H1 (cell line): ENCODE results near the gene CIB4.

Experiments used
- ATF2 ChIP-seq: IDR thresholded peaks from 2 replicates; pipeline ENCODE4 v1.6.1; 2012; ENCODE audit warnings: low read length, inconsistent platforms
- CTCF ChIP-seq, 3 experiments: IDR thresholded peaks; 1 replicate in 2 of 3; 2 replicates in 1 of 3; pipeline versions ENCODE4 v1.5.1 to v1.6.1; 2011; ENCODE audit warnings: low read length in 3 of 3, mild to moderate bottlenecking in 3 of 3, inconsistent platforms in 2 of 3, low read depth in 1 of 3, moderate library complexity in 1 of 3; ENCODE audit not compliant: insufficient read depth in 1 of 3; ENCODE audit errors: control extremely low read depth in 1 of 3
- EZH2 ChIP-seq: fragments of 200-600 bp; sonication (generic); IDR thresholded peaks from 2 replicates; pipeline ENCODE4 v1.7.1; 2012; ENCODE audit warnings: low read depth, mild to moderate bottlenecking, moderate library complexity, low read length, inconsistent platforms; ENCODE audit not compliant: severe bottlenecking
- HDAC2 ChIP-seq, 2 experiments: fragments of 300-600 bp in 1 of 2; sonication (generic) in 1 of 2; IDR thresholded peaks; 2 replicates each; pipeline ENCODE4 v1.6.1; 2011 to 2012; ENCODE audit warnings: low read depth in 2 of 2, low read length in 2 of 2, mild to moderate bottlenecking in 2 of 2, moderate library complexity in 2 of 2, borderline replicate concordance in 1 of 2, inconsistent platforms in 1 of 2
- NANOG ChIP-seq: IDR thresholded peaks from 2 replicates; pipeline ENCODE4 v1.6.1; 2011; ENCODE audit warnings: low read length, low read depth, mild to moderate bottlenecking, inconsistent platforms; ENCODE audit not compliant: insufficient read depth, poor library complexity, severe bottlenecking
- NRF1 ChIP-seq: IDR thresholded peaks from 2 replicates; pipeline ENCODE4 v1.6.1; 2011; ENCODE audit warnings: mild to moderate bottlenecking, low read depth, low read length, improper control_type of control experiment
- POLR2A ChIP-seq, 2 experiments: IDR thresholded peaks; 1 replicate in 1 of 2; 2 replicates in 1 of 2; pipeline ENCODE4 v1.6.1; 2011; ENCODE audit warnings: low read depth in 2 of 2, low read length in 2 of 2, mild to moderate bottlenecking in 2 of 2; ENCODE audit errors: control extremely low read depth in 1 of 2
- RXRA ChIP-seq: IDR thresholded peaks from 2 replicates; pipeline ENCODE4 v1.6.1; 2011; ENCODE audit warnings: low read depth, mild to moderate bottlenecking, low read length, moderate library complexity; ENCODE audit not compliant: insufficient read depth
- SIRT6 ChIP-seq: IDR thresholded peaks from one replicate; pipeline ENCODE4 v1.7.1; 2012; ENCODE audit warnings: low read length, inconsistent platforms
- SRF ChIP-seq: IDR thresholded peaks from 2 replicates; pipeline ENCODE4 v1.6.1; 2011; ENCODE audit warnings: mild to moderate bottlenecking, low read depth, low read length, moderate library complexity
- SUZ12 ChIP-seq: fragments of 200-600 bp; sonication (generic); IDR thresholded peaks from 2 replicates; pipeline ENCODE4 v1.6.1; 2012; ENCODE audit warnings: mild to moderate bottlenecking, inconsistent platforms, low read length, moderate library complexity, mixed read lengths
- TAF1 ChIP-seq: IDR thresholded peaks from 2 replicates; pipeline ENCODE4 v1.6.1; 2011; ENCODE audit warnings: mild to moderate bottlenecking, low read depth, low read length
- TBP ChIP-seq: IDR thresholded peaks from 2 replicates; pipeline ENCODE4 v1.6.1; 2011; ENCODE audit warnings: low read depth, low read length, improper control_type of control experiment
- ZNF274 ChIP-seq: IDR thresholded peaks from 2 replicates; pipeline ENCODE4 v1.7.0; 2012; ENCODE audit warnings: low read length, borderline replicate concordance; ENCODE audit errors: extremely low read depth

GRCh38 chr2:26678035-26678434 is 36.9 kb upstream of the CIB4 start:
- TF ChIP-seq SRF: no peak
- no peak for TF ChIP-seq CTCF (IDR thresholded peaks at IDR 0.05; ENCODE audit: control extremely low read depth in 1 of 3, insufficient read depth in 1 of 3, low read depth in 1 of 3, low read length in 3 of 3)
- no peak for TF ChIP-seq RXRA
- no peak for TF ChIP-seq NRF1
- TF ChIP-seq ATF2: no peak
- no peak for TF ChIP-seq TAF1
- no peak for TF ChIP-seq ZNF274
- no peak for TF ChIP-seq EZH2
- no peak for TF ChIP-seq POLR2A (IDR thresholded peaks at IDR 0.05; ENCODE audit: control extremely low read depth in 1 of 2, low read depth in 2 of 2, low read length in 2 of 2)
- no peak for TF ChIP-seq TBP
- TF ChIP-seq SUZ12: no peak
- TF ChIP-seq NANOG: no peak
- no peak for TF ChIP-seq HDAC2 (IDR thresholded peaks at IDR 0.05; ENCODE audit: borderline replicate concordance in 1 of 2, low read depth in 2 of 2, low read length in 2 of 2)
- TF ChIP-seq SIRT6: no peak
